B cell (primary cell): ENCODE measurements around the gene CYFIP2. TPM values are rescaled to one million over a fixed set of nuclear protein-coding genes. Genes with fewer than 3 reads are reported as not detected.

Experiments used
- ATAC-seq: fragments of 200-7000 bp; cut with Tn5 transposase; one replicate; pipeline ENCODE4 v1.10.0; 2021; ENCODE audit warnings: low read depth, mild to moderate bottlenecking, moderate number of reproducible peaks, moderate library complexity
- CTCF ChIA-PET: fragments of 350-600 bp; sonication (Branson Sonifier 250); formaldehyde crosslinking; loops from one replicate; lab custom pipeline; 2021; ENCODE audit warnings: antibody characterized with exemption, inconsistent platforms; lab: Charles Lee
- POLR2A ChIA-PET: fragments of 350-600 bp; sonication (Branson Sonifier 250); formaldehyde crosslinking; loops from one replicate; lab custom pipeline; 2021; ENCODE audit warnings: antibody characterized with exemption; lab: Charles Lee
- DNase-seq: peaks from one replicate; pipeline ENCODE4 v3.0.0; 2013
- H2AFZ ChIP-seq: 2 replicates; pipeline ENCODE4 v1.6.1; 2012; ENCODE audit warnings: mild to moderate bottlenecking, low read depth, low read length; ENCODE audit not compliant: insufficient read depth, poor library complexity, severe bottlenecking
- H3K27ac ChIP-seq, 2 donors: 1 replicate in 1 of 2; 2 replicates in 1 of 2; pipeline ENCODE4 v1.5.1; 2012 to 2013; ENCODE audit warnings: low read length in 2 of 2, mild to moderate bottlenecking in 2 of 2, moderate library complexity in 1 of 2
- H3K27me3 ChIP-seq, 4 experiments: fragments of 200-600 bp in 1 of 4; sonication (generic) in 1 of 4; replicated peaks in 1 of 4; 1 replicate in 2 of 4; 2 replicates in 2 of 4; pipeline versions ENCODE4 v1.6.1 to v1.7.0; 2013 to 2016; ENCODE audit warnings: low read length in 3 of 4, mild to moderate bottlenecking in 2 of 4, mixed read lengths in 1 of 4, moderate library complexity in 1 of 4; ENCODE audit not compliant: insufficient read depth in 4 of 4, control insufficient read depth in 3 of 4; ENCODE audit errors: control extremely low read depth in 1 of 4
- H3K36me3 ChIP-seq, 2 experiments: replicated peaks in 1 of 2; 1 replicate in 1 of 2; 2 replicates in 1 of 2; pipeline versions ENCODE4 v1.6.1 to v1.7.1; 2013; ENCODE audit warnings: low read length in 1 of 2; ENCODE audit not compliant: insufficient read depth in 2 of 2, control insufficient read depth in 1 of 2; ENCODE audit errors: control extremely low read depth in 1 of 2, extremely low read depth in 1 of 2
- H3K4me1 ChIP-seq, 2 donors: fragments of 200-600 bp in 1 of 2; sonication (generic) in 1 of 2; 1 replicate in 1 of 2; 2 replicates in 1 of 2; pipeline versions ENCODE4 v1.5.1 to v1.6.1; 2013 to 2017; ENCODE audit warnings: low read length in 2 of 2; ENCODE audit not compliant: control insufficient read depth in 2 of 2, insufficient read depth in 2 of 2
- H3K4me2 ChIP-seq: replicated peaks from 2 replicates; pipeline ENCODE3; 2012; ENCODE audit warnings: mild to moderate bottlenecking, low read depth, low read length; ENCODE audit not compliant: poor library complexity, severe bottlenecking
- H3K4me3 ChIP-seq, 5 experiments: fragments of 200-600 bp in 1 of 5; sonication (generic) in 1 of 5; 1 replicate in 3 of 5; 2 replicates in 2 of 5; pipeline versions ENCODE4 v1.5.1 to v1.7.0; 2011 to 2016; ENCODE audit warnings: low read length in 4 of 5, mild to moderate bottlenecking in 4 of 5, low read depth in 2 of 5, control low read depth in 1 of 5, moderate library complexity in 1 of 5; ENCODE audit not compliant: insufficient read depth in 1 of 5; ENCODE audit errors: control extremely low read depth in 1 of 5, extremely low read depth in 1 of 5
- H3K79me2 ChIP-seq: fragments of 200-600 bp; sonication (generic); one replicate; pipeline ENCODE4 v1.6.0; 2016; ENCODE audit warnings: low read length; ENCODE audit not compliant: control insufficient read depth, insufficient read depth
- H3K9ac ChIP-seq: fragments of 200-600 bp; sonication (generic); 2 replicates; pipeline ENCODE4 v1.6.1; 2017; ENCODE audit warnings: mild to moderate bottlenecking, low read length, moderate library complexity
- H3K9me3 ChIP-seq, 3 donors: one replicate each; pipeline versions ENCODE4 v1.6.1 to v1.7.1; 2013; ENCODE audit warnings: low read length in 2 of 3; ENCODE audit not compliant: control insufficient read depth in 2 of 3, insufficient read depth in 1 of 3; ENCODE audit errors: control extremely low read depth in 1 of 3
- H4K20me1 ChIP-seq: 2 replicates; pipeline ENCODE4 v1.6.0; 2012; ENCODE audit warnings: mild to moderate bottlenecking, low read length; ENCODE audit not compliant: insufficient read depth, control insufficient read depth, poor library complexity, severe bottlenecking
- H3K27ac Mint-ChIP-seq: one replicate; pipeline ENCODE4 v1.8.0; 2021; ENCODE audit warnings: mixed read lengths
- H3K27me3 Mint-ChIP-seq: one replicate; pipeline ENCODE4 v1.8.0; 2021; ENCODE audit warnings: mixed read lengths
- H3K4me1 Mint-ChIP-seq: one replicate; pipeline ENCODE4 v1.8.0; 2021; ENCODE audit warnings: mixed read lengths
- H3K4me3 Mint-ChIP-seq: one replicate; pipeline ENCODE4 v1.8.0; 2021; ENCODE audit warnings: mixed read lengths
- H3K9me3 Mint-ChIP-seq: one replicate; pipeline ENCODE4 v1.8.0; 2022; ENCODE audit warnings: mixed read lengths; ENCODE audit not compliant: insufficient read depth
- EZH2 ChIP-seq: IDR thresholded peaks from 2 replicates; pipeline ENCODE4 v1.6.1; 2012; ENCODE audit warnings: borderline replicate concordance, low read depth, mild to moderate bottlenecking, moderate library complexity, low read length; ENCODE audit not compliant: insufficient read depth, poor library complexity, severe bottlenecking
- WGBS: methylation state at CpG from one replicate; pipeline ENCODE4 v1.1.5; 2013; ENCODE audit warnings: missing lambda C conversion rate; ENCODE audit not compliant: insufficient coverage; 5-methylcytosine and 5-hydroxymethylcytosine counted together
- intact Hi-C: fragments of 100-400 bp; cut with micrococcal nuclease; formaldehyde crosslinking; loops from one replicate; pipeline ENCODE4 v1.10.0; 2022
- polyA plus RNA-seq: library from polyadenylated mRNA; depleted of rRNA; stranded (reverse); fragments of >200 nt; gene quantifications from 2 replicates; pipeline ENCODE4 v1.2.3, GENCODE V29; 2012
- total RNA-seq, 2 donors: library from RNA; stranded (reverse); fragments of 120-200 nt in 1 of 2; gene quantifications; 1 replicate in 1 of 2; 2 replicates in 1 of 2; pipeline versions ENCODE4 v1.2.3 to v1.2.4, GENCODE V29; 2013 to 2022
- TF ChIP-seq, protein P1 (sequence below): fragments of 200-600 bp; IDR thresholded peaks from one replicate; pipeline ENCODE4 v1.8.0; 2022; ENCODE audit warnings: antibody characterized with exemption, mild to moderate bottlenecking

The CYFIP2 gene
- total and polyA plus RNA-seq, 2 donors (not counting 1 experiment from before 2014, with no cell fraction given): 231 to 663 TPM

DNA sequence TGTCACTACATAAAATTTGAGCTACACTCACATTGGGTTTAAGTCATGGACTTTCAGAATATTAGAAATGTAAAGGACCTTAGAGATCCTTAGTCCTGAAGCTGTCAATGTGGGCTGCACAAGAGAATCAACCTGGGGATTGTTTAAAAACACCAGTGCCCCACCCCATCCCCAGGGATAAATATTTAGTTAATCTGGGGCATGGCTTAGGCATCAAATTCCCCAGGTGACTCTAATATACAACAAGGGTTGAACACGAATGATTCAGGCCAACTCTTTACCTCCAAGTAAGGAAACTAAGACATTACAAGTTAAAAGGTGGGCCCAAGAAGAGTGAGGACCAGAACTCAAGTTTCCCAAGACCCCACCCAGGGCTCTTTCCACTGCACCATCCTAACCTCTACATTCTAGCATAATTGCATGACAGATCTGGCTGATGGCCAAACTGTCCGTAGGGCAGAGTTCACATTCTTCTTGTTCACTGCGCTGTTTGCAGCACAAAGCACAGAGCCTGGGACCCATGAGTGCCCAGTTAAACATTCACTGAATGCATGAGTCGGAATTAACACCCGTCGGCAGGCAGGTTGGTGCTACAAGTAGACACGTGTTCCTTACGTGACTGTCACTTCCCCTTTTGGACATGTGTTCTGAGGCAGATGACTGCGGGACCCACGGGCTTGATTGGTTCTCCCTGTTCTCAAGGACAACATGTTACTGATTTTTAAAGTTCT, 25.2 kb downstream of the CYFIP2 start:
- CTCF ChIA-PET: interaction anchor here (0.8 to 0.9 kb wide), 2 partner anchors 14 to 24 kb away, joined by 3 read pairs; no protein-coding TSS in a partner anchor

More for the DNA sequence above, 25.2 kb downstream of the CYFIP2 start:
- Mint-ChIP-seq H3K9me3 (peaks cover 5% of the 10 kb centered on the region), H3K4me1 (peaks cover 46% of the 10 kb centered on the region), H3K27ac (peak overlapping the region; percentile 92), H3K4me3 (peak overlapping the region; percentile 60), H3K27me3 (no peaks in the 10 kb centered on the region)
- H3K4me3 ChIP-seq: no peak overlapping the region
- H4K20me1 ChIP-seq: peaks cover 24% of the 10 kb centered on the region
- H3K27me3 ChIP-seq: no peaks in the 10 kb centered on the region
- POLR2A ChIA-PET: interaction anchor here (0.9 kb wide), 1 partner anchor 18 kb away, joined by 4 read pairs; no protein-coding TSS in a partner anchor
- 28% methylated on average over 7 of the region's 10 CpGs for WGBS
- intact Hi-C loops: loop anchor here (1.0 to 2.0 kb wide), 3 partner anchors 8 to 38 kb away; no protein-coding TSS in a partner anchor
- DNase-seq (peak; percentile 85), ATAC-seq (peak; percentile 93)
- no peak overlapping the region for H2AFZ ChIP-seq
- H3K4me1 ChIP-seq: peaks cover 13 to 21% of the 10 kb centered on the region in 2 donors
- peak overlapping the region; percentile 72 for H3K27ac ChIP-seq
- peaks cover 86% of the 10 kb centered on the region for H3K79me2 ChIP-seq
- H3K9ac ChIP-seq: no peak overlapping the region
- peaks cover 0 to 7% (median 5%) of the 10 kb centered on the region in 3 donors for H3K9me3 ChIP-seq
- H3K4me2 ChIP-seq: peak overlapping the region; percentile 3
- TF ChIP-seq EZH2: no peak
- TF ChIP-seq, protein P1, sequence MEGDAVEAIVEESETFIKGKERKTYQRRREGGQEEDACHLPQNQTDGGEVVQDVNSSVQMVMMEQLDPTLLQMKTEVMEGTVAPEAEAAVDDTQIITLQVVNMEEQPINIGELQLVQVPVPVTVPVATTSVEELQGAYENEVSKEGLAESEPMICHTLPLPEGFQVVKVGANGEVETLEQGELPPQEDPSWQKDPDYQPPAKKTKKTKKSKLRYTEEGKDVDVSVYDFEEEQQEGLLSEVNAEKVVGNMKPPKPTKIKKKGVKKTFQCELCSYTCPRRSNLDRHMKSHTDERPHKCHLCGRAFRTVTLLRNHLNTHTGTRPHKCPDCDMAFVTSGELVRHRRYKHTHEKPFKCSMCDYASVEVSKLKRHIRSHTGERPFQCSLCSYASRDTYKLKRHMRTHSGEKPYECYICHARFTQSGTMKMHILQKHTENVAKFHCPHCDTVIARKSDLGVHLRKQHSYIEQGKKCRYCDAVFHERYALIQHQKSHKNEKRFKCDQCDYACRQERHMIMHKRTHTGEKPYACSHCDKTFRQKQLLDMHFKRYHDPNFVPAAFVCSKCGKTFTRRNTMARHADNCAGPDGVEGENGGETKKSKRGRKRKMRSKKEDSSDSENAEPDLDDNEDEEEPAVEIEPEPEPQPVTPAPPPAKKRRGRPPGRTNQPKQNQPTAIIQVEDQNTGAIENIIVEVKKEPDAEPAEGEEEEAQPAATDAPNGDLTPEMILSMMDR: no peak
- peaks cover 27 to 92% of the 10 kb centered on the region in 2 experiments for H3K36me3 ChIP-seq
